Loucy (cell line): ENCODE measurements around the gene LRP1-AS.

Experiments
- EZH2phosphoT487 ChIP-seq: fragments of 200-600 bp; IDR thresholded peaks from 2 replicates; pipeline ENCODE4 v1.6.1; 2018; ENCODE audit warnings: antibody characterized with exemption, mild to moderate bottlenecking, moderate library complexity, borderline replicate concordance
- TF ChIP-seq, protein P1 (sequence below): fragments of 200-600 bp; sonication (generic); conservative IDR thresholded peaks from 2 replicates; pipeline ENCODE4 v1.5.1; 2014; ENCODE audit warnings: mild to moderate bottlenecking, antibody characterized with exemption, low read length

DNA sequence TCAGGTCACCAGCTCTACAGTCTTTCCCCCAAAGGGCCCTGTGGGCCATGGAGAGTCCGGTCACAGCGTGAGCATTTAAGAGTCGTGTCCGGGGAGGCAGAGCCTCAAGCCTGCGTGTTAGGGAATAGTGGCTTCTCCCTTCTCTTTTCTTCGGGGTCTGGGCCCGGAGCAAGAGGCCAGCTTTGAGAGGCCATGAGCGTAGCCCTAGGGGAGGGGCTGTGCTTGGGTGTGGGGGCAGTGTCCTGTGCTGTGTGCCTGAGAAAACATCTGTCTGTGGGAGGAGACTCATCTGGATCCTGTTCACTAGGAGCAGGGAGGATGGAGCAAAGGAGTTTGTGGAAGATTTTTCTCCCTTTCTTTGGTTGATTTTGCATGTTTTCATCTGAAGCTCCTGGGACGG is 5.3 kb downstream of the LRP1-AS start:
- TF ChIP-seq, protein P1, sequence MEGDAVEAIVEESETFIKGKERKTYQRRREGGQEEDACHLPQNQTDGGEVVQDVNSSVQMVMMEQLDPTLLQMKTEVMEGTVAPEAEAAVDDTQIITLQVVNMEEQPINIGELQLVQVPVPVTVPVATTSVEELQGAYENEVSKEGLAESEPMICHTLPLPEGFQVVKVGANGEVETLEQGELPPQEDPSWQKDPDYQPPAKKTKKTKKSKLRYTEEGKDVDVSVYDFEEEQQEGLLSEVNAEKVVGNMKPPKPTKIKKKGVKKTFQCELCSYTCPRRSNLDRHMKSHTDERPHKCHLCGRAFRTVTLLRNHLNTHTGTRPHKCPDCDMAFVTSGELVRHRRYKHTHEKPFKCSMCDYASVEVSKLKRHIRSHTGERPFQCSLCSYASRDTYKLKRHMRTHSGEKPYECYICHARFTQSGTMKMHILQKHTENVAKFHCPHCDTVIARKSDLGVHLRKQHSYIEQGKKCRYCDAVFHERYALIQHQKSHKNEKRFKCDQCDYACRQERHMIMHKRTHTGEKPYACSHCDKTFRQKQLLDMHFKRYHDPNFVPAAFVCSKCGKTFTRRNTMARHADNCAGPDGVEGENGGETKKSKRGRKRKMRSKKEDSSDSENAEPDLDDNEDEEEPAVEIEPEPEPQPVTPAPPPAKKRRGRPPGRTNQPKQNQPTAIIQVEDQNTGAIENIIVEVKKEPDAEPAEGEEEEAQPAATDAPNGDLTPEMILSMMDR, result no peak
- TF ChIP-seq EZH2phosphoT487, result no peak
